ENCODE data around the gene GNB1.
"Not testable (repeated sequence)": the region's sequence is repeated elsewhere in the genome, so short reads cannot be mapped to it uniquely, and the experiment has no call there.

DNA sequence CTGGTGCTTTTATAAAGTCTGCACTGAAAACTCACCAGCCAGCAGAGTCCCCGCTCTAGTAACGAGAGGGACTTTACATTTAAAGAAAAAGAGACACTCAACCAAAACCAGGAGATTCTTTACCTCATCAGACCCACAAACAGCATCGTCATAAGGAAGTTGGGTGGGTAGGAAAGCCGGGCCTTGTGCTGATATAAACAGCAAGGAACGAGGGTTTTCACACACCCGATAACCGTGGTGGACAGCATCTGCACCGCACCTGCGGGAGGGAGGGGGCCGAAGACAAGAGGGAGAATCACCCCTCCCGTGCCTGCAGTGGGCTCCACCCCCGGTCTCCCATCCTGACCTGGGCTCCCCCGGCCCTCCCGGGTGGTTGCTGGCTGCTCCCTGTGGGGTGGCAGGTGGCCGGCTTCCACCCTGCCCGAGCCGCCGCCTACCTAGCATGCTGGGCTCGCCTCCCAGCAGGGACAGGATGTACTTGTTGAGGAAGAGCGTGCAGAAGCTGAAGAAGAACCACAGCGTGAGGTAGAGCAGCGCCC is 152.0 kb downstream of the GNB1 start:
- TF ChIP-seq, protein P1, sequence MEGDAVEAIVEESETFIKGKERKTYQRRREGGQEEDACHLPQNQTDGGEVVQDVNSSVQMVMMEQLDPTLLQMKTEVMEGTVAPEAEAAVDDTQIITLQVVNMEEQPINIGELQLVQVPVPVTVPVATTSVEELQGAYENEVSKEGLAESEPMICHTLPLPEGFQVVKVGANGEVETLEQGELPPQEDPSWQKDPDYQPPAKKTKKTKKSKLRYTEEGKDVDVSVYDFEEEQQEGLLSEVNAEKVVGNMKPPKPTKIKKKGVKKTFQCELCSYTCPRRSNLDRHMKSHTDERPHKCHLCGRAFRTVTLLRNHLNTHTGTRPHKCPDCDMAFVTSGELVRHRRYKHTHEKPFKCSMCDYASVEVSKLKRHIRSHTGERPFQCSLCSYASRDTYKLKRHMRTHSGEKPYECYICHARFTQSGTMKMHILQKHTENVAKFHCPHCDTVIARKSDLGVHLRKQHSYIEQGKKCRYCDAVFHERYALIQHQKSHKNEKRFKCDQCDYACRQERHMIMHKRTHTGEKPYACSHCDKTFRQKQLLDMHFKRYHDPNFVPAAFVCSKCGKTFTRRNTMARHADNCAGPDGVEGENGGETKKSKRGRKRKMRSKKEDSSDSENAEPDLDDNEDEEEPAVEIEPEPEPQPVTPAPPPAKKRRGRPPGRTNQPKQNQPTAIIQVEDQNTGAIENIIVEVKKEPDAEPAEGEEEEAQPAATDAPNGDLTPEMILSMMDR (IDR thresholded peaks at IDR 0.05): not testable (repeated sequence)
- not testable (repeated sequence) for TF ChIP-seq EP300 (IDR thresholded peaks at IDR 0.05)

Measured in sigmoid colon (tissue), 4 donors.